Adrenal gland (tissue), 12 donors: Measurements from ENCODE around the gene EHD3. TPM values are rescaled to one million over a fixed set of nuclear protein-coding genes. Genes with fewer than 3 reads are reported as not detected.

Source experiments
- DNase-seq, 7 donors: peaks; one replicate each; pipeline ENCODE4 v3.0.0-alpha.2; 2019 to 2020
- H3K27ac ChIP-seq, 5 donors: fragments of 200-600 bp; sonication (generic) in 4 of 5; 1 replicate in 3 of 5; 2 replicates in 2 of 5; pipeline versions ENCODE4 v1.5.1 to v1.8.0; 2016 to 2020; ENCODE audit warnings: mild to moderate bottlenecking in 1 of 5
- H3K27me3 ChIP-seq: fragments of 200-600 bp; 2 replicates; pipeline ENCODE4 v1.8.0; 2021
- H3K36me3 ChIP-seq, 2 donors: fragments of 200-600 bp; replicated peaks in 1 of 2; 1 replicate in 1 of 2; 2 replicates in 1 of 2; pipeline versions ENCODE4 v1.5.1 to v1.8.0; 2018 to 2022
- H3K4me1 ChIP-seq, 2 donors: fragments of 200-600 bp; replicated peaks in 1 of 2; 1 replicate in 1 of 2; 2 replicates in 1 of 2; pipeline versions ENCODE4 v1.5.1 to v1.8.0; 2018 to 2021
- H3K4me3 ChIP-seq, 4 donors: fragments of 200-600 bp; sonication (generic) in 3 of 4; one replicate each; pipeline ENCODE4 v1.5.1; 2016 to 2018
- H3K9me3 ChIP-seq, 3 donors: fragments of 200-600 bp; sonication (generic) in 1 of 3; replicated peaks in 1 of 3; 1 replicate in 2 of 3; 2 replicates in 1 of 3; pipeline versions ENCODE4 v1.5.1 to v1.8.0; 2016 to 2021
- CTCF ChIP-seq, 6 experiments: fragments of 450-650 bp in 4 of 6; fragments of 200-600 bp in 2 of 6; sonication (generic) in 1 of 6; IDR thresholded peaks; 1 replicate in 5 of 6; 2 replicates in 1 of 6; pipeline versions ENCODE4 v1.5.1 to v1.8.0; 2016 to 2021; ENCODE audit warnings: antibody characterized with exemption in 6 of 6, mild to moderate bottlenecking in 2 of 6, moderate library complexity in 1 of 6
- POLR2A ChIP-seq, 2 donors: fragments of 450-650 bp; IDR thresholded peaks; one replicate each; pipeline ENCODE4 v1.6.1; 2017; ENCODE audit warnings: antibody characterized with exemption in 2 of 2, mild to moderate bottlenecking in 2 of 2, moderate library complexity in 1 of 2
- WGBS, 4 donors: extraction: QIAGEN DNeasy Blood & Tissue Kit in 2 of 4; methylation state at CpG; one replicate each; pipeline versions ENCODE4 v1.1.5 to v1.1.7; 2013 to 2017; 5-methylcytosine and 5-hydroxymethylcytosine counted together
- intact Hi-C, 2 donors: fragments of 100-400 bp; cut with DNase I; formaldehyde crosslinking; loops; one replicate each; pipeline versions ENCODE4 v1.14.1 to v1.15.0; 2022 to 2023
- polyA plus RNA-seq, 3 donors: library from polyadenylated mRNA; stranded (reverse); fragments of 200-250 nt in 2 of 3; fragments of 350-450 nt in 1 of 3; fragmentation: Illumina TruSeq in 1 of 3; extraction: RNeasy Lipid Tissue Mini Kit (QIAGEN cat#74804) in 1 of 3; gene quantifications; one replicate each; pipeline ENCODE4 v1.2.3, GENCODE V29; 2013 to 2014
- total RNA-seq, 9 donors: library from RNA; depleted of rRNA in 4 of 9; stranded (reverse); fragments of >200 nt in 4 of 9; fragments of 120-200 nt in 1 of 9; fragmentation: NEBNext Ultra II Directional in 1 of 9; extraction: Animal tissue kit (Norgen Biotek cat#: 25700) in 1 of 9; gene quantifications; one replicate each; pipeline versions ENCODE4 v1.1.0 to v1.2.4, GENCODE V29; 2013 to 2023
- donor health status: healthy with polysubstance abuse.
- donor health status: Bipolar disorder and iron deficiency.
- donor health status: DM: yes; HTN: yes; CAD: no.
- donor health status: DM: no; HTN: no; CAD: no.
- donor health status: DM: no; HTN: no; CAD: no.
- donor health status: DM: yes; HTN: yes; CAD: no.

EHD3 gene
- total and polyA plus RNA-seq, 12 donors, result 4.6 to 51.9 (median 22.3) TPM

- Histone ChIP-seq H3K4me1 (peaks cover 0 to 5% of the 10 kb centered on the region in 2 donors), H3K27me3 (no peaks in the 10 kb centered on the region), H3K9me3 (no peaks in the 10 kb centered on the region), H3K36me3 (no peaks in the 10 kb centered on the region), H3K4me3 (peak overlapping the region in 1 of 4 donors; percentile 12), H3K27ac (peak overlapping the region in 1 of 5 donors; percentile 1)
- TF ChIP-seq CTCF (IDR thresholded peaks at IDR 0.05) (no peak), POLR2A (IDR thresholded peaks at IDR 0.05) (no peak)
- WGBS, 4 donors, result 90 to 96% (median 92%) methylated on average over 9 of the region's 9 CpGs
- DNase-seq, result no peak
- intact Hi-C loops, result no loop called here
These were observed 3.5 kb downstream of the EHD3 start for GRCh38 chr2:31237348-31238017.

- intact Hi-C loops, result no loop called here
- no peaks in the 10 kb centered on the region for H3K9me3 ChIP-seq
- H3K4me3 ChIP-seq, result no peak overlapping the region
- 69 to 87% (median 79%) methylated on average over 10 of the region's 10 CpGs for WGBS, 4 donors
- peaks cover 0 to 5% of the 10 kb centered on the region in 2 donors for H3K4me1 ChIP-seq
- no peak for DNase-seq
- H3K27ac ChIP-seq, result peak overlapping the region in 2 of 5 donors; percentile 44 to 71
- no peak for TF ChIP-seq POLR2A (IDR thresholded peaks at IDR 0.05)
- no peak for TF ChIP-seq CTCF (IDR thresholded peaks at IDR 0.05)
- H3K36me3 ChIP-seq, result no peaks in the 10 kb centered on the region
- H3K27me3 ChIP-seq, result no peaks in the 10 kb centered on the region
These were observed 4.4 kb downstream of the EHD3 start for GRCh38 chr2:31238126-31238905.

GRCh38 chr2:31238906-31239592 lies 5.1 kb downstream of the EHD3 start:
- H3K27ac ChIP-seq, result peak overlapping the region in 2 of 5 donors; percentile 71 to 81
- 58 to 87% (median 85%) methylated on average over 5 to 13 of the region's 13 CpGs for WGBS, 4 donors
- no peak for TF ChIP-seq POLR2A (IDR thresholded peaks at IDR 0.05)
- no peak for TF ChIP-seq CTCF (IDR thresholded peaks at IDR 0.05)
- H3K36me3 ChIP-seq, result no peaks in the 10 kb centered on the region
- H3K27me3 ChIP-seq, result no peaks in the 10 kb centered on the region
- no peak for DNase-seq
- no peak overlapping the region for H3K4me3 ChIP-seq
- intact Hi-C loops, result no loop called here
- H3K9me3 ChIP-seq, result no peaks in the 10 kb centered on the region
- H3K4me1 ChIP-seq, result peaks cover 0 to 5% of the 10 kb centered on the region in 2 donors
